Left kidney (tissue), 2 donors: ENCODE measurements around the gene EZR. TPM values are rescaled to one million over a fixed set of nuclear protein-coding genes. Genes with fewer than 3 reads are reported as not detected.

ENCODE experiments used
- DNase-seq: peaks from one replicate; pipeline ENCODE4 v3.0.0-alpha.2; 2013
- polyA plus RNA-seq: library from polyadenylated mRNA; unstranded; fragments of 120-200 nt; gene quantifications from one replicate; pipeline ENCODE4 v1.2.1, GENCODE V29; 2013; ENCODE audit not compliant: insufficient read length

EZR gene
- polyA plus RNA-seq, 1 donor: 249 TPM

GRCh38 chr6:158778005-158778527 lies 41.1 kb downstream of the EZR start:
- DNase-seq: no peak

GRCh38 chr6:158777510-158777909 lies 41.7 kb downstream of the EZR start:
- no peak for DNase-seq

GRCh38 chr6:158776737-158777136 lies 42.4 kb downstream of the EZR start:
- DNase-seq: no peak

- no peak for DNase-seq
These were observed 43.3 kb downstream of the EZR start for GRCh38 chr6:158775832-158776231.

GRCh38 chr6:158774717-158775449 lies 44.3 kb downstream of the EZR start:
- DNase-seq: no peak

- DNase-seq: no peak
These were observed 45.4 kb downstream of the EZR start for GRCh38 chr6:158773581-158774449.

GRCh38 chr6:158772851-158773371 lies 46.3 kb downstream of the EZR start:
- no peak for DNase-seq

- no peak for DNase-seq
These were observed 47.0 kb downstream of the EZR start for GRCh38 chr6:158772172-158772571.

- DNase-seq: no peak
These were observed 47.6 kb downstream of the EZR start for GRCh38 chr6:158771399-158772152.

- DNase-seq: no peak
These were observed 48.4 kb downstream of the EZR start for GRCh38 chr6:158770533-158771330.

GRCh38 chr6:158769771-158770432 lies 49.3 kb downstream of the EZR start:
- DNase-seq: no peak

GRCh38 chr6:158769234-158769770 lies 49.9 kb downstream of the EZR start:
- DNase-seq: no peak

- no peak for DNase-seq
These were observed 50.7 kb downstream of the EZR start for GRCh38 chr6:158768436-158768835.

GRCh38 chr6:158767709-158768108 lies 51.5 kb downstream of the EZR start:
- DNase-seq: no peak

GRCh38 chr6:158766621-158767455 lies 52.3 kb downstream of the EZR start:
- no peak for DNase-seq

GRCh38 chr6:158765499-158766068 lies 53.6 kb downstream of the EZR start:
- DNase-seq: no peak

GRCh38 chr6:158764926-158765325 lies 54.2 kb downstream of the EZR start:
- DNase-seq: no peak

GRCh38 chr6:158764183-158764849 lies 54.9 kb downstream of the EZR start:
- DNase-seq: no peak
